H1 (cell line): ENCODE results near the gene CMSS1. TPM values are rescaled to one million over a fixed set of nuclear protein-coding genes. Genes with fewer than 3 reads are reported as not detected.

Experiments used
- BCL11A ChIP-seq, 2 experiments: IDR thresholded peaks; one replicate each; pipeline ENCODE4 v1.6.1; 2011; ENCODE audit warnings: low read depth in 2 of 2, low read length in 2 of 2, mild to moderate bottlenecking in 2 of 2
- HDAC6 ChIP-seq: IDR thresholded peaks from one replicate; pipeline ENCODE4 v1.7.1; 2012; ENCODE audit warnings: low read depth, mild to moderate bottlenecking, inconsistent platforms, low read length, moderate library complexity
- PHF8 ChIP-seq: fragments of 200-600 bp; sonication (generic); conservative IDR thresholded peaks from 2 replicates; pipeline ENCODE4 v1.7.1; 2012; ENCODE audit warnings: low read depth, mild to moderate bottlenecking, inconsistent platforms, low read length, moderate library complexity
- POLR2AphosphoS5 ChIP-seq: IDR thresholded peaks from 2 replicates; pipeline ENCODE4 v1.6.1; 2011; ENCODE audit warnings: low read depth, low read length
- RNF2 ChIP-seq: fragments of 200-900, 300-1000 bp; sonication (generic); IDR thresholded peaks from 2 replicates; pipeline ENCODE4 v1.7.1; 2016; ENCODE audit warnings: borderline replicate concordance, low read depth, mild to moderate bottlenecking, antibody characterized with exemption, low read length; ENCODE audit not compliant: poor library complexity, severe bottlenecking; ENCODE audit errors: missing control alignments
- SIX5 ChIP-seq: IDR thresholded peaks from 2 replicates; pipeline ENCODE4 v1.6.1; 2011; ENCODE audit warnings: mild to moderate bottlenecking, low read depth, low read length
- SUZ12 ChIP-seq: fragments of 200-600 bp; sonication (generic); IDR thresholded peaks from 2 replicates; pipeline ENCODE4 v1.6.1; 2012; ENCODE audit warnings: mild to moderate bottlenecking, inconsistent platforms, low read length, moderate library complexity, mixed read lengths
- YY1 ChIP-seq: IDR thresholded peaks from 2 replicates; pipeline ENCODE4 v1.6.1; 2011; ENCODE audit warnings: low read depth, mild to moderate bottlenecking, low read length
- polyA plus RNA-seq, 7 experiments: library from polyadenylated mRNA; depleted of rRNA in 3 of 7; stranded (reverse) in 5 of 7; unstranded in 2 of 7; fragments of >200 nt in 5 of 7; fragments of 200-250 nt in 2 of 7; gene quantifications; 1 replicate in 5 of 7; 2 replicates in 1 of 7; 4 replicates in 1 of 7; pipeline versions ENCODE4 v1.2.1 to v1.2.3, GENCODE V29; 2011 to 2013; ENCODE audit warnings: missing spikeins in 2 of 7, mixed read lengths in 2 of 7
- total RNA-seq: library from RNA; stranded (reverse); fragmentation: NEBNext Ultra II Directional; extraction: Animal tissue kit (Norgen Biotek cat#: 25700); gene quantifications from 2 replicates; pipeline ENCODE4 v1.2.1, GENCODE V29; 2021
- TF ChIP-seq, protein P1 (sequence below): IDR thresholded peaks from 2 replicates; pipeline ENCODE4 v1.6.1; 2012; ENCODE audit warnings: low read length, inconsistent platforms

CMSS1 gene
- total and polyA plus RNA-seq, 2 of the 8 experiments (the other 6 are each of a cell fraction or from before 2014, with no cell fraction given): 15.2 to 75.1 TPM

GRCh38 chr3:100209948-100210771 lies 392.5 kb downstream of the CMSS1 start (continued):
- no peak for TF ChIP-seq SUZ12
- no peak for TF ChIP-seq RNF2
- no peak for TF ChIP-seq BCL11A (IDR thresholded peaks at IDR 0.05; ENCODE audit: low read depth in 2 of 2, low read length in 2 of 2)
- TF ChIP-seq HDAC6: no peak
- no peak for TF ChIP-seq POLR2AphosphoS5
- no peak for TF ChIP-seq PHF8
- no peak for TF ChIP-seq YY1
- no peak for TF ChIP-seq SIX5
- TF ChIP-seq, protein P1, sequence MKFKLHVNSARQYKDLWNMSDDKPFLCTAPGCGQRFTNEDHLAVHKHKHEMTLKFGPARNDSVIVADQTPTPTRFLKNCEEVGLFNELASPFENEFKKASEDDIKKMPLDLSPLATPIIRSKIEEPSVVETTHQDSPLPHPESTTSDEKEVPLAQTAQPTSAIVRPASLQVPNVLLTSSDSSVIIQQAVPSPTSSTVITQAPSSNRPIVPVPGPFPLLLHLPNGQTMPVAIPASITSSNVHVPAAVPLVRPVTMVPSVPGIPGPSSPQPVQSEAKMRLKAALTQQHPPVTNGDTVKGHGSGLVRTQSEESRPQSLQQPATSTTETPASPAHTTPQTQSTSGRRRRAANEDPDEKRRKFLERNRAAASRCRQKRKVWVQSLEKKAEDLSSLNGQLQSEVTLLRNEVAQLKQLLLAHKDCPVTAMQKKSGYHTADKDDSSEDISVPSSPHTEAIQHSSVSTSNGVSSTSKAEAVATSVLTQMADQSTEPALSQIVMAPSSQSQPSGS: no peak
- TF ChIP-seq, all 59 proteins: peak for 0
